ENCODE measurements around the gene THBD. TPM values are rescaled to one million over a fixed set of nuclear protein-coding genes. Genes with fewer than 3 reads are reported as not detected.
A peak's percentile ranks its signal among the peaks of the same experiment; 100 is the strongest.

THBD gene
- total and polyA plus RNA-seq, 2 experiments from 2014 or later = 0.10 to 0.97 TPM

DNA sequence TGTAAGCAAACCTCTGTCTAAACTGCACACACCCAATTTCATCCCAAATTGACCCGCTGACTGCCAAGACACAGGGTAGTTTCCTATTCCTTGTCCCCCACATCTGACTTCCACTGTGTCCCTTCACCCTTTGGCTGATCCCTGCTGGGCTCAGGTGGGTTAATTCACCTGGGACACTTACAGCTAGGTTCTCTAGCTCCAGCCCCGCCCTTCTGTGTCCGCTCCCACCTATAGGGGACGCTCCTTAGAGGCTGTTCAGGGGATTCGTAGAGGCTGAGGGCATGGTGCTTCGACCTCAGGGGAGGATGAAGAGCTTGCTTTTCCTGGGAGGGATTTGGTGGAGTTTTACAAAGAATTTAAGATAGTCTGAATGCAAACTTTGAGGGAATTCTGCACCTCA lies 40.7 kb upstream of the THBD start:
- H3K36me3 Mint-ChIP-seq (ENCODE audit: low read depth) = no peaks in the 10 kb centered on the region
- no peak overlapping the region for H3K4me2 ChIP-seq
- no peaks in the 10 kb centered on the region for H3F3A ChIP-seq (replicated peaks; ENCODE audit: low read depth)
- ATAC-seq (peak; percentile 74), DNase-seq (ENCODE audit: low spot score) (peak; percentile 37)
- H3K27ac ChIP-seq (ENCODE audit: low read depth) = no peak overlapping the region
- H3K27ac Mint-ChIP-seq = no peak overlapping the region
- no peaks in the 10 kb centered on the region for H3K9me2 ChIP-seq (ENCODE audit: insufficient read depth)
- no peaks in the 10 kb centered on the region for H3K79me2 ChIP-seq (replicated peaks; ENCODE audit: insufficient read depth)
- H3K4me1 Mint-ChIP-seq = peaks cover 21% of the 10 kb centered on the region
- no peak overlapping the region for H2AFZ ChIP-seq
- H3K4me1 ChIP-seq (ENCODE audit: insufficient read depth) = no peaks in the 10 kb centered on the region; the same call in 1 of the 2 replicates
- no peaks in the 10 kb centered on the region for H4K20me1 ChIP-seq (replicated peaks; ENCODE audit: insufficient read depth)
- H3K27me3 Mint-ChIP-seq (ENCODE audit: insufficient read depth, low read depth, poor library complexity) = peaks cover 6% of the 10 kb centered on the region
- no peak overlapping the region for H3K4me3 Mint-ChIP-seq
- no peaks in the 10 kb centered on the region for H3K27me3 ChIP-seq (ENCODE audit: insufficient read depth)
- no peak overlapping the region for H3K4me3 ChIP-seq
- H3K9me3 Mint-ChIP-seq = no peaks in the 10 kb centered on the region
- H3K36me3 ChIP-seq (ENCODE audit: insufficient read depth) = no peaks in the 10 kb centered on the region
- TF ChIP-seq ZNF331 (CRISPR knock-in tag; IDR thresholded peaks at IDR 0.05; ENCODE audit: low read depth) = no peak
- TF ChIP-seq, protein P1, sequence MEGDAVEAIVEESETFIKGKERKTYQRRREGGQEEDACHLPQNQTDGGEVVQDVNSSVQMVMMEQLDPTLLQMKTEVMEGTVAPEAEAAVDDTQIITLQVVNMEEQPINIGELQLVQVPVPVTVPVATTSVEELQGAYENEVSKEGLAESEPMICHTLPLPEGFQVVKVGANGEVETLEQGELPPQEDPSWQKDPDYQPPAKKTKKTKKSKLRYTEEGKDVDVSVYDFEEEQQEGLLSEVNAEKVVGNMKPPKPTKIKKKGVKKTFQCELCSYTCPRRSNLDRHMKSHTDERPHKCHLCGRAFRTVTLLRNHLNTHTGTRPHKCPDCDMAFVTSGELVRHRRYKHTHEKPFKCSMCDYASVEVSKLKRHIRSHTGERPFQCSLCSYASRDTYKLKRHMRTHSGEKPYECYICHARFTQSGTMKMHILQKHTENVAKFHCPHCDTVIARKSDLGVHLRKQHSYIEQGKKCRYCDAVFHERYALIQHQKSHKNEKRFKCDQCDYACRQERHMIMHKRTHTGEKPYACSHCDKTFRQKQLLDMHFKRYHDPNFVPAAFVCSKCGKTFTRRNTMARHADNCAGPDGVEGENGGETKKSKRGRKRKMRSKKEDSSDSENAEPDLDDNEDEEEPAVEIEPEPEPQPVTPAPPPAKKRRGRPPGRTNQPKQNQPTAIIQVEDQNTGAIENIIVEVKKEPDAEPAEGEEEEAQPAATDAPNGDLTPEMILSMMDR (conservative IDR thresholded peaks at IDR 0.05; ENCODE audit: low read depth in 2 of 2) = peak; percentile 40 to 62

DNA sequence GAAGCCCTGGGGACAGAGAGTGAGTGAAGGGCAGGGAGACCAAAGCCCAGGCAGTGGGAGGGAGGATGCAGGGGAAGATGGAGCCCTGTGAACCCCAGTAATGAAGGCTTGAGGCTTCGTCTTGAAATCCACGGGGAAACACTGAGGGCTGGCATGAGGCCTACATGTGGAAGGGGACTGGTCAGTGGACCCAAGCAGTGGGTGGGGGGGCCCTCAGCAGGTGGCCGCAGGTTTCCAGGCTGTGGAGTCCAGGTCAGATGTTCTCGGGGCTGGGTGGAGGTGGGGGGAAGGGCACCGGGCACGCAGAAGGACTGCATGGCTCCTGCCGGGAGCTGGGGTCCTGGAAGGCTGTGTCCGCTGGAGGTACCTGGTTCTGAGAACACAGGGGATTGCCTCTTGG lies 39.4 kb upstream of the THBD start:
- H3K9me2 ChIP-seq (ENCODE audit: insufficient read depth) = no peaks in the 10 kb centered on the region
- no peak overlapping the region for H3K4me2 ChIP-seq
- Mint-ChIP-seq H3K4me3 (no peak overlapping the region), H3K27me3 (ENCODE audit: insufficient read depth, low read depth, poor library complexity) (peaks cover 6% of the 10 kb centered on the region), H3K4me1 (peaks cover 21% of the 10 kb centered on the region), H3K36me3 (ENCODE audit: low read depth) (no peaks in the 10 kb centered on the region), H3K27ac (no peak overlapping the region), H3K9me3 (no peaks in the 10 kb centered on the region)
- no peaks in the 10 kb centered on the region for H3F3A ChIP-seq (replicated peaks; ENCODE audit: low read depth)
- TF ChIP-seq CREB1 (CRISPR knock-in tag; IDR thresholded peaks at IDR 0.05; ENCODE audit: low read depth) (no peak), JUNB (IDR thresholded peaks at IDR 0.05; ENCODE audit: unreplicated experiment) (no peak), ZNF331 (CRISPR knock-in tag; IDR thresholded peaks at IDR 0.05; ENCODE audit: low read depth) (no peak), NANOG (IDR thresholded peaks at IDR 0.05; ENCODE audit: borderline replicate concordance) (no peak), ZNF462 (CRISPR knock-in tag; IDR thresholded peaks at IDR 0.05) (no peak), ZNF114 (CRISPR knock-in tag; IDR thresholded peaks at IDR 0.05) (no peak), POLR2AphosphoS5 (IDR thresholded peaks at IDR 0.05; ENCODE audit: low read depth) (no peak), EZH2 (IDR thresholded peaks at IDR 0.05; ENCODE audit: low read depth, unreplicated experiment) (no peak)
- TF ChIP-seq, protein P2, sequence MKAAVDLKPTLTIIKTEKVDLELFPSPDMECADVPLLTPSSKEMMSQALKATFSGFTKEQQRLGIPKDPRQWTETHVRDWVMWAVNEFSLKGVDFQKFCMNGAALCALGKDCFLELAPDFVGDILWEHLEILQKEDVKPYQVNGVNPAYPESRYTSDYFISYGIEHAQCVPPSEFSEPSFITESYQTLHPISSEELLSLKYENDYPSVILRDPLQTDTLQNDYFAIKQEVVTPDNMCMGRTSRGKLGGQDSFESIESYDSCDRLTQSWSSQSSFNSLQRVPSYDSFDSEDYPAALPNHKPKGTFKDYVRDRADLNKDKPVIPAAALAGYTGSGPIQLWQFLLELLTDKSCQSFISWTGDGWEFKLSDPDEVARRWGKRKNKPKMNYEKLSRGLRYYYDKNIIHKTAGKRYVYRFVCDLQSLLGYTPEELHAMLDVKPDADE (IDR thresholded peaks at IDR 0.05) = no peak
- H3K4me1 ChIP-seq (ENCODE audit: insufficient read depth) = no peaks in the 10 kb centered on the region; the same call in 1 of the 2 replicates
- no peaks in the 10 kb centered on the region for H3K79me2 ChIP-seq (replicated peaks; ENCODE audit: insufficient read depth)
- no peak overlapping the region for H2AFZ ChIP-seq
- DNase-seq (ENCODE audit: low spot score) (no peak), ATAC-seq (no peak)
- H4K20me1 ChIP-seq (replicated peaks; ENCODE audit: insufficient read depth) = no peaks in the 10 kb centered on the region
- H3K27me3 ChIP-seq (ENCODE audit: insufficient read depth) = no peaks in the 10 kb centered on the region
- H3K36me3 ChIP-seq (ENCODE audit: insufficient read depth) = no peaks in the 10 kb centered on the region
- no peak overlapping the region for H3K4me3 ChIP-seq
- no peak overlapping the region for H3K27ac ChIP-seq (ENCODE audit: low read depth)
